SU-DHL-6 (cell line): ENCODE data around the gene LPXN.

Experiments
- CTCF ChIP-seq: fragments of 200-600 bp; sonication (generic); IDR thresholded peaks from one replicate; pipeline ENCODE4 v1.5.1; 2017; ENCODE audit warnings: antibody characterized with exemption, mild to moderate bottlenecking, low read length, moderate library complexity; ENCODE audit not compliant: insufficient read depth, poor library complexity, severe bottlenecking
- EZH2phosphoT487 ChIP-seq: fragments of 200-600 bp; sonication (generic), shearing (Covaris generic); conservative IDR thresholded peaks from 2 replicates; pipeline ENCODE4 v1.6.1; 2018; ENCODE audit warnings: mild to moderate bottlenecking, antibody characterized with exemption, low read length, moderate library complexity, mixed read lengths

DNA sequence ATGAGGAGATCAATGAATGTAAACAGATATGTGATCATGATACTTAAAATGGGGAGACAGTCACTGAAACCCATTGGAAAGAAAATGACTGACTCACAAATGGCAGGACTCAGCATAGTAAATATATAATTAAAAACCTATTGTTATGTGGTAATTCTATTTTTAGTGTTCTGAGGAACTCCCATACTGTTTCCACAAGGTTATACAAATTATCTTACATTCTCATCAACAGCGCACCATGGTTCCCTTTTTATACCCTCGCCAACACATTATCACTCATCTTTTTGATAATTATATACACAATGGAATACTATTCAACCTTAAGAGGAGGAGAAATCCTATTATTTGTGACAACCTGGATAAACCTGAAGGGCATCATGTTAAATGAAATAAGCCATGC, 84.8 kb downstream of the LPXN start:
- TF ChIP-seq CTCF = no peak
- no peak for TF ChIP-seq EZH2phosphoT487
